GM18511 (cell line): ENCODE data around the gene ZNF408.
"Not testable (repeated sequence)": the region's sequence is repeated elsewhere in the genome, so short reads cannot be mapped to it uniquely, and the experiment has no call there.

Experiments used
- ATAC-seq: cut with Tn5 transposase; IDR thresholded peaks from one replicate; pipeline ENCODE4 v1.9.1; 2021; ENCODE audit warnings: mild to moderate bottlenecking, moderate library complexity; ENCODE audit not compliant: unreplicated experiment

ZNF408 gene

GRCh38 chr11:46696212-46696558 lies 4.6 kb upstream of the ZNF408 start:
- ATAC-seq = no peak

DNA sequence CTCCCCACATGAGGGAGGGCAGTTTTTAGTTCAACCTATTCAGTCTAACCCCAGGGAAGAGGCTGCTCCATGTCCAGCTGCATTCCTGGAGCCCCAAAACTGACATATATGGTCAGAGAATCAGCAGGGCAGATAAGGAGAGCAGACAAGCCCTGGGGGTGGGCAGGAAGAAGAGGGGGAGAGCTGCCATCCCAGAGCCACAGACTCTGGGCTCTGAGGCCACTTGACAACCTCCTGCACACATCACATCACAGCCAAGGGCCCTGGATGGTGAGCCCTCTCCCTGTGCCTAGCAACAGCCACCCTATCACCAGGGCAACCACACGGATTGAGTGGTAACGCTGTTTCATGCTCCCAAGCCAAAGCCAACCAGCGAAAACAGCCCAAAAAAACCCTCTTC lies 3.5 kb upstream of the ZNF408 start:
- ATAC-seq = no peak

DNA sequence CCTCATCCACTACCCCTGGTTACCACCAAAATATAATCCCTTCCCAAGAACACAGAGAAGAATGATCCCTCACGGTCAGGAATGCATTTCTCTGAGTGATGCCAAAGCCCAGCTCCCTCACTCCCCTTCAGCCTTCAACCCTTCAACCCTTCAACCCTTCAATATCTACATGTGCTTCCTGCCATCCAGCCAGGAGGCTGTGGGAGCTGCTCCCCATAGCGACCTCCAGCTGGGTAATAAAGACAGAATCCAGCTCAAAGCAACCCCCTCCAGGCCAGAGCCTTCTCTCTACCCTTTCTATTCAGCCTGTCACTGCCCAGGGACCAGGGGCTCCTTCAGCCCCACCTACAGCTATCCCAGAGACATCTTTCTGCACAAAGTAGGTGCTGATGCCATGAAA lies 3.1 kb upstream of the ZNF408 start:
- ATAC-seq = no peak

GRCh38 chr11:46698597-46698996 lies 2.2 kb upstream of the ZNF408 start:
- no peak for ATAC-seq

DNA sequence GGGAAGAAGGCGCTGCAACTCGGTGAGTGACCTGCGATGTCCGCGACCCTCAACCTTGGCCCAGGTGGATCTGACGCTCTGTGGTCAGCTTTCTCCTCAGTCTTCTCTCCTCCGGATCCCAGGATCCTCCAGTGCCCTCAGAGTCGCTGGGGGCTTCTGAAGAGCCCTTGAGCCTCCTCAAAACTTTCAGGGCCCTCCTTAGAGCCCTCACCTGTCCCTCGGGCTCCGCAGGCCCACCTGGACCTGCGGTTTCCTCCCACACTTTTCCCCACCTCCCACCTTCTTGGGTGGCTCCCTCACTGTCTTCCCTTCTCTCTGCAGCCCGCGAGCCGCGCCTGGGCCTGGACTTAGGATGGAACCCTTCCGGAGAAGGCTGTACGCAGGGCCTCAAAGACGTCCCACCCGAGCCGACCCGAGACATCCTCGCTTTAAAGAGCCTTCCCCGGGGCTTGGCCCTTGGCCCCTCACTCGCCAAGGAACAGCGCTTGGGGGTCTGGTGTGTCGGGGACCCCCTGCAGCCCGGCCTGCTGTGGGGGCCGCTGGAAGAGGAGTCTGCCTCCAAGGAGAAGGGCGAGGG lies 335 bp downstream of the ZNF408 start:
- no peak for ATAC-seq

GRCh38 chr11:46705070-46705688 lies 4.3 kb downstream of the ZNF408 start:
- no peak for ATAC-seq

- no peak for ATAC-seq
These were observed 6.1 kb downstream of the ZNF408 start for GRCh38 chr11:46706886-46707285.

GRCh38 chr11:46709351-46709750 lies 8.5 kb downstream of the ZNF408 start:
- ATAC-seq = not testable (repeated sequence)

GRCh38 chr11:46710821-46711269 lies 10.0 kb downstream of the ZNF408 start:
- no peak for ATAC-seq

DNA sequence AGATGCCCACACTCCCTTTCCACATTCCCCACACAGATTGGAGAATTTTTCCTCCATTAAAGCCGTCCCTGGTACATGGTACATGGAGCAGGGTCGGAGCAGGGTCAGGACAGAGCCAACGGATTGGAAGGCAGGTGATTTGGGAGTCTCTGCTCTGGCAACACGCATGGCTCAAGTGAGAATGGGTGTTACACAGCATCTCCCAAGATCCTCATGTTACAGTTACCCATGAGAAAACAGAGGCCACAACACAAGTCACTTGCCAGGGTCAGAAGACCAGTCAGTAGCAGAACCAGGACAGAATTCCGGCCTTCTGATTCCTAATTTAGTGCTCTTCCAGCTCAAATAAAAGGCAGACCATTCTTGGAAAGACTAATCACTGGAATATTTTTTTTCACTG lies 10.5 kb downstream of the ZNF408 start:
- no peak for ATAC-seq

DNA sequence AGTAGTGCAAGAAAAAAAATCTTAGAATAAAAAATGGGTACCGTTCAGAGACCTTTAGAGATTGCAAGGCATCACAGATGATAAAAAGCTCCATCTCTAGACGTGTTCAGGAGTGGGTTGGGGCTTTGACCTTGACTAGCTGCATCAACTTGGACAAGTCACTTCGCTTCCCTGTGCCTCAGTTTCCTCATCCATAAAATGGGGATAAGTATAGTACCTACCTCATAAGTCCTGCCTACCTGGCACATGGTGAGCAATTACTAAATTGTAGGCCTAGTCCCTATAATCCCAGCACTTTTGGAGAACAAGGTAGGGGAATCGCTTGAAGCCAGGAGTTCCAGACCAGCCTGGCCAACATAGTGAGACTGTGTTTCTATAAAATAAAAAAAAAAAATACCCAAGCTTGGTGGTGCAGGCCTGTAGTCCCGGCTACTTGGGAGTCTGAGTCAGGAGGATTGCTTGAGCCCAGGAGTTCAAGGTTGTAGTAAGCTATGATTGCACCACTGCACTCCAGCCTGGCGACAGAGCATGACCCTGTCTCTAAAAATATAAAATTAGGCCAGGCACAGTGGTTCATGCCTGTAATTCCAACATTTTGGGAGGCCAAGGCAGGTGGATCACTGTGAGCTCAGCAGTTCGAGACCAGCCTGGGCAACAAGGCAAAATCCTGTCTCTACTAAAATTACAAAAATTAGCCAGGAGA lies 12.2 kb downstream of the ZNF408 start:
- ATAC-seq = no peak

GRCh38 chr11:46717825-46718154 lies 17.0 kb downstream of the ZNF408 start:
- not testable (repeated sequence) for ATAC-seq

GRCh38 chr11:46718155-46719019 lies 17.6 kb downstream of the ZNF408 start:
- no peak for ATAC-seq

DNA sequence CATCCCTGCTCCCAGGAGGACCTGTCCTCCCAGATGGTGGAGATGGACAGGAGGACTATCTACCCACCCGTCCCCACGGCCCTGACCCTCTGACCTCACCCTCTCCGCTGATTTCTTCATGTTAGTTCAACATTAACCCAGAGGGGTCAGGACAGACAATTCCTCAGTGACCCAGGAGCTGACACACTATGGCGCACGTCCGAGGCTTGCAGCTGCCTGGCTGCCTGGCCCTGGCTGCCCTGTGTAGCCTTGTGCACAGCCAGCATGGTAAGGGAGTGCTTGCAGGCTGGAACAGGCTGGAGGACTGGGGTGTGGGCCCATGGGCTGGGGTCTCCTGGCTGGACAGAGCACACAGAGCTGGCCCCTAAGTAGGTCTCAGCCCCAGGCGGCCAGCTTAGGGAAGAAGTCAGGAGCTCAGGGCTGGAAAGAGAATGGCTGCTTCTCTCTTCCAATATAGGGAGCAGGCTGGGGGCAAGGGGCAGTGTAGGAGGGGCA lies 18.3 kb downstream of the ZNF408 start, which contains the start of gene F2:
Gene F2 (plus strand): TSS at position 166 of the 495 bp plus-strand sequence. CDS start 23 bp downstream, at position 189.
- no peak for ATAC-seq

DNA sequence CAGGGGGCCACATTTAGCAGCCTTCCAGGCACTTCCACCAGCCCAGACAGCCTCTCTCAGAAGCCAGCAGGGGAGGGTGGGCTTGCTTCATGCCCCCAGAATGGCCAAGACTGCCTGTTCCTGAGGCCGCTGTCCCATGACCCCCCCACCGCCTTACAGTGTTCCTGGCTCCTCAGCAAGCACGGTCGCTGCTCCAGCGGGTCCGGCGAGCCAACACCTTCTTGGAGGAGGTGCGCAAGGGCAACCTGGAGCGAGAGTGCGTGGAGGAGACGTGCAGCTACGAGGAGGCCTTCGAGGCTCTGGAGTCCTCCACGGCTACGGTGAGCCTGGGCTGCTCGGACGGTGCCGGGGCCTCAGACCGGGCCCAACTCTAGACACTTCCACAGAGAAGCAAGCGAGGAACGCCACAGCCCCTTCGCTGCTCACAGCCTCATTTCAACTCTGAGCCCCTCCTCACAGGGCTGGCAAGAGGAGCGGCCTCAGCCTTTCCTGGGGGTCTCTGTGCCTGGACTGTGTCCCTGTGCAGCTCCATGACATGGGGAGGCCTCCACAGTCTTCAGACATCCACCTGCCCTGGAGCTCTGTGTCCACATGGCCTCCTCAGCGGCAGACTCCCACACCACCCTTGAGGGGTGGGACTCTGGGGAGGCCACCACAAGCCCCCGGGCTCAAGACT lies 18.9 kb downstream of the ZNF408 start:
- ATAC-seq = no peak

DNA sequence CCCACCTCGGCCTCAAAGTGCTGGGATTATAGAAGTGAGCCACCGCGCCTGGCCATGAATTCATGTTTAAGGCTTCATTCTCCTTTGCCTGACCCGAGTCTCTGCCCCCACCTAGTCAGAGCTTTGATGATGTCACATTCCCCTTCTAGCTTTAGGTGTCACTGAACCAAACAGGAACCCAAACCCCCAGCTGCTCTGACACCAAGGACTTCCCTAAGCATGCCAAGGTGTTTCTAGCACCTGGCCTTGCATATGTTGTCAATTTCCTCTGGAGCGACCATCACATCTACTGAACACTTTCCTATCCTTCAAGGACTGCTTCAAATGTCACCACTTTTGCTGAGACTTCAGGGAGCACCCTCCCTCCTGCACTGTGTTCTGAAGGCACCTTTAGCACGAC lies 20.5 kb downstream of the ZNF408 start:
- no peak for ATAC-seq

GRCh38 chr11:46722566-46723358 lies 21.9 kb downstream of the ZNF408 start:
- no peak for ATAC-seq

- ATAC-seq = no peak
These were observed 22.5 kb downstream of the ZNF408 start for GRCh38 chr11:46723359-46723680.

DNA sequence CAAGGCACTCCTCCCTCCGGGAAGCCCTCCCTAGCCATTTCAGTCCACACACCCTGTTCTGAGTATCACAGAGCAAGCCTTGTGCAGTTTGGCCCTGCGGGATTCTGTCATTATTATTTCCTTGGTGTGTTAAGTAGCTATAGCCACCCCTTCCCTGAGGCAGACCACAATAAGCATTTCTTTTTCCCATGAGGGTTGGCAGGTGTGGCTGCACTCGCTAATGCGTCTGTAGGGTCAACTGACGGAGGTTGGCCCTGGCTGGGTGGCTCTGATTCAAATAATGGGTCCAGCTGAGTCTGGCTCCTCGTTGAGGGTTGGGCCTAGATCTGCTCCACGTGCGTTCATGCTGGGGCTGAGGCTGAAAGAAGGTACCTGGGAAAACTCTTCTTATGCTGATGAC lies 23.3 kb downstream of the ZNF408 start:
- no peak for ATAC-seq
